Peyer's patch (tissue), 4 donors: ENCODE data around the gene TEX28.

Experiments
- CTCF ChIP-seq, 6 experiments: fragments of 450-650 bp in 4 of 6; fragments of 200-600 bp in 2 of 6; sonication (generic) in 1 of 6; IDR thresholded peaks; one replicate each; pipeline ENCODE4 v1.5.1; 2017 to 2019; ENCODE audit warnings: antibody characterized with exemption in 6 of 6, mild to moderate bottlenecking in 3 of 6, moderate library complexity in 1 of 6
- POLR2A ChIP-seq, 2 donors: fragments of 450-650 bp; IDR thresholded peaks; one replicate each; pipeline ENCODE4 v1.5.1; 2017; ENCODE audit warnings: antibody characterized with exemption in 2 of 2, mild to moderate bottlenecking in 2 of 2, moderate library complexity in 2 of 2

GRCh38 chrX:154325541-154325940, 30.6 kb upstream of the TEX28 start:
- TF ChIP-seq POLR2A (IDR thresholded peaks at IDR 0.05) (no peak), CTCF (IDR thresholded peaks at IDR 0.05) (no peak)
